ENCODE results near the gene B4GALNT4.

- TF ChIP-seq, protein P1, sequence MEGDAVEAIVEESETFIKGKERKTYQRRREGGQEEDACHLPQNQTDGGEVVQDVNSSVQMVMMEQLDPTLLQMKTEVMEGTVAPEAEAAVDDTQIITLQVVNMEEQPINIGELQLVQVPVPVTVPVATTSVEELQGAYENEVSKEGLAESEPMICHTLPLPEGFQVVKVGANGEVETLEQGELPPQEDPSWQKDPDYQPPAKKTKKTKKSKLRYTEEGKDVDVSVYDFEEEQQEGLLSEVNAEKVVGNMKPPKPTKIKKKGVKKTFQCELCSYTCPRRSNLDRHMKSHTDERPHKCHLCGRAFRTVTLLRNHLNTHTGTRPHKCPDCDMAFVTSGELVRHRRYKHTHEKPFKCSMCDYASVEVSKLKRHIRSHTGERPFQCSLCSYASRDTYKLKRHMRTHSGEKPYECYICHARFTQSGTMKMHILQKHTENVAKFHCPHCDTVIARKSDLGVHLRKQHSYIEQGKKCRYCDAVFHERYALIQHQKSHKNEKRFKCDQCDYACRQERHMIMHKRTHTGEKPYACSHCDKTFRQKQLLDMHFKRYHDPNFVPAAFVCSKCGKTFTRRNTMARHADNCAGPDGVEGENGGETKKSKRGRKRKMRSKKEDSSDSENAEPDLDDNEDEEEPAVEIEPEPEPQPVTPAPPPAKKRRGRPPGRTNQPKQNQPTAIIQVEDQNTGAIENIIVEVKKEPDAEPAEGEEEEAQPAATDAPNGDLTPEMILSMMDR (IDR thresholded peaks at IDR 0.05; ENCODE audit: borderline replicate concordance, extremely low read depth, low read length, poor library complexity, severe bottlenecking) = no peak
- TF ChIP-seq EZH2 (IDR thresholded peaks at IDR 0.05; ENCODE audit: borderline replicate concordance, low read depth, low read length, severe bottlenecking) = no peak
These were observed 51.0 kb downstream of the B4GALNT4 start for GRCh38 chr11:420054-420910.

Data from DND-41 (cell line).